PC-3 (cell line): ENCODE data around the gene HDGFL2.

Experiments
- EZH2 ChIP-seq: fragments of 300-600 bp; sonication (generic); IDR thresholded peaks from one replicate; pipeline ENCODE4 v1.6.1; 2017; ENCODE audit warnings: antibody characterized with exemption, mild to moderate bottlenecking, low read length; ENCODE audit not compliant: unreplicated experiment
- EZH2phosphoT487 ChIP-seq: fragments of 300-600 bp; sonication (generic); IDR thresholded peaks from 2 replicates; pipeline ENCODE4 v1.6.1; 2018; ENCODE audit warnings: mild to moderate bottlenecking, antibody characterized with exemption, low read length, borderline replicate concordance
- TF ChIP-seq, protein P1 (sequence below): fragments of 300-600 bp; sonication (generic); conservative IDR thresholded peaks from 2 replicates; pipeline ENCODE4 v1.5.1; 2017; ENCODE audit warnings: antibody characterized with exemption, low read depth, mild to moderate bottlenecking, low read length

- TF ChIP-seq, protein P1, sequence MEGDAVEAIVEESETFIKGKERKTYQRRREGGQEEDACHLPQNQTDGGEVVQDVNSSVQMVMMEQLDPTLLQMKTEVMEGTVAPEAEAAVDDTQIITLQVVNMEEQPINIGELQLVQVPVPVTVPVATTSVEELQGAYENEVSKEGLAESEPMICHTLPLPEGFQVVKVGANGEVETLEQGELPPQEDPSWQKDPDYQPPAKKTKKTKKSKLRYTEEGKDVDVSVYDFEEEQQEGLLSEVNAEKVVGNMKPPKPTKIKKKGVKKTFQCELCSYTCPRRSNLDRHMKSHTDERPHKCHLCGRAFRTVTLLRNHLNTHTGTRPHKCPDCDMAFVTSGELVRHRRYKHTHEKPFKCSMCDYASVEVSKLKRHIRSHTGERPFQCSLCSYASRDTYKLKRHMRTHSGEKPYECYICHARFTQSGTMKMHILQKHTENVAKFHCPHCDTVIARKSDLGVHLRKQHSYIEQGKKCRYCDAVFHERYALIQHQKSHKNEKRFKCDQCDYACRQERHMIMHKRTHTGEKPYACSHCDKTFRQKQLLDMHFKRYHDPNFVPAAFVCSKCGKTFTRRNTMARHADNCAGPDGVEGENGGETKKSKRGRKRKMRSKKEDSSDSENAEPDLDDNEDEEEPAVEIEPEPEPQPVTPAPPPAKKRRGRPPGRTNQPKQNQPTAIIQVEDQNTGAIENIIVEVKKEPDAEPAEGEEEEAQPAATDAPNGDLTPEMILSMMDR: no peak
- TF ChIP-seq EZH2: no peak
- no peak for TF ChIP-seq EZH2phosphoT487
Measured at GRCh38 chr19:4429256-4429655, 42.8 kb upstream of the HDGFL2 start.
